Left lung (tissue), 10 donors: ENCODE data around the gene RBL2. TPM values are rescaled to one million over a fixed set of nuclear protein-coding genes. Genes with fewer than 3 reads are reported as not detected.

Experiments
- ATAC-seq: fragments of 200-7000 bp; cut with Tn5 transposase; one replicate; pipeline ENCODE4 v1.9.1; 2020; ENCODE audit warnings: moderate library complexity
- DNase-seq, 4 donors: peaks; one replicate each; pipeline ENCODE4 v3.0.0-alpha.2; 2013 to 2020
- H3K27ac ChIP-seq, 2 donors: fragments of 200-600 bp; sonication (generic) in 1 of 2; one replicate each; pipeline versions ENCODE4 v1.5.0 to v1.8.0; 2020 to 2021
- H3K27me3 ChIP-seq, 2 donors: fragments of 200-600 bp; sonication (generic) in 1 of 2; one replicate each; pipeline versions ENCODE4 v1.5.0 to v1.8.0; 2020 to 2021
- H3K36me3 ChIP-seq, 2 donors: fragments of 200-600 bp; sonication (generic) in 1 of 2; one replicate each; pipeline versions ENCODE4 v1.5.0 to v1.8.0; 2020 to 2021
- H3K4me1 ChIP-seq, 2 donors: fragments of 200-600 bp; one replicate each; pipeline ENCODE4 v1.8.0; 2021
- H3K4me3 ChIP-seq, 2 donors: fragments of 200-600 bp; sonication (generic) in 1 of 2; one replicate each; pipeline versions ENCODE4 v1.5.0 to v1.8.0; 2020 to 2021; ENCODE audit warnings: mild to moderate bottlenecking in 1 of 2
- H3K9me3 ChIP-seq, 2 donors: fragments of 200-600 bp; sonication (generic) in 1 of 2; one replicate each; pipeline versions ENCODE4 v1.5.0 to v1.8.0; 2020 to 2021
- CTCF ChIP-seq, 2 donors: fragments of 200-600 bp; sonication (generic) in 1 of 2; IDR thresholded peaks; one replicate each; pipeline versions ENCODE4 v1.5.0 to v1.8.0; 2021; ENCODE audit warnings: antibody characterized with exemption in 2 of 2
- intact Hi-C, 2 donors: fragments of 100-400 bp; cut with DNase I; formaldehyde crosslinking; loops; one replicate each; pipeline versions ENCODE4 v1.11.2 to v1.14.2; 2022
- polyA plus RNA-seq, 6 donors: library from polyadenylated mRNA; unstranded; fragments of 120-200 nt; gene quantifications; one replicate each; pipeline ENCODE4 v1.2.1, GENCODE V29; 2013; ENCODE audit not compliant: insufficient read length in 6 of 6
- total RNA-seq, 2 donors: library from RNA; stranded (reverse); fragmentation: NEBNext Ultra II Directional; extraction: Animal tissue kit (Norgen Biotek cat#: 25700); gene quantifications; one replicate each; pipeline ENCODE4 v1.2.1, GENCODE V29; 2021
- donor health status: DM: no; HTN: yes; CAD: no.
- donor health status: DM: no; HTN: no; CAD: no.

Gene RBL2
- total and polyA plus RNA-seq, 8 donors, result 62.1 to 121 (median 93.3) TPM

DNA sequence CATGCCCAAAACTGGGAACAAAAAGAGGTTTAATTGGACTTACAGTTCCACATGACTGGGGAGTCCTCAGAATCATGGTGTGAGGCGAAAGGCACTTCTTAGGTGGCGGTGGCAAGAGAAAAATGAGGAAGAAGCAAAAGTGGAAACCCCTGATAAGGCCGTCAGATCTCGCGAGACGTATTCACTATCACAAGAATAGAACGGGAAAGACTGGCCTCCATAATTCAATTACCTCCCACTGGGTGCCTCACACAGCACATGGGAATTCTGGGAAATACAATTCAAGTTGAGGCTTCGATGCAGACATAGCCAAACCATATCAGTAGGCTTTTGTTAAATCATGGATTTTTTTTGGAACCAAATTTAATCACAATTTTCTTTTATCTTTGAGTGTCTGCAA lies 24.4 kb downstream of the RBL2 start:
- Histone ChIP-seq H3K4me1 (no peaks in the 10 kb centered on the region), H3K27ac (peak overlapping the region in 1 of 2 donors; percentile 39), H3K4me3 (no peak overlapping the region), H3K9me3 (no peaks in the 10 kb centered on the region), H3K36me3 (peaks cover 0 to 92% of the 10 kb centered on the region in 2 donors), H3K27me3 (no peaks in the 10 kb centered on the region)
- DNase-seq (no peak), ATAC-seq (no peak)
- no peak for TF ChIP-seq CTCF (IDR thresholded peaks at IDR 0.05)
- intact Hi-C loops, result no loop called here

- Histone ChIP-seq H3K9me3 (no peaks in the 10 kb centered on the region), H3K4me1 (no peaks in the 10 kb centered on the region), H3K27ac (no peak overlapping the region), H3K4me3 (no peak overlapping the region), H3K36me3 (peaks cover 0 to 90% of the 10 kb centered on the region in 2 donors), H3K27me3 (no peaks in the 10 kb centered on the region)
- no peak for DNase-seq
- ATAC-seq, result peak; percentile 50
- intact Hi-C loops, result no loop called here
- no peak for TF ChIP-seq CTCF (IDR thresholded peaks at IDR 0.05)
These were observed 31.5 kb downstream of the RBL2 start for GRCh38 chr16:53465606-53466280.

GRCh38 chr16:53476867-53477266 lies 42.6 kb downstream of the RBL2 start:
- Histone ChIP-seq H3K27ac (no peak overlapping the region), H3K27me3 (no peaks in the 10 kb centered on the region), H3K36me3 (peaks cover 0 to 73% of the 10 kb centered on the region in 2 donors), H3K4me1 (peaks cover 0 to 6% of the 10 kb centered on the region in 2 donors), H3K4me3 (no peak overlapping the region), H3K9me3 (no peaks in the 10 kb centered on the region)
- intact Hi-C loops, result no loop called here
- no peak for TF ChIP-seq CTCF (IDR thresholded peaks at IDR 0.05)
- ATAC-seq, result no peak
- no peak for DNase-seq

- H3K9me3 ChIP-seq, result no peaks in the 10 kb centered on the region
- H3K4me3 ChIP-seq, result no peak overlapping the region
- peaks cover 0 to 76% of the 10 kb centered on the region in 2 donors for H3K36me3 ChIP-seq
- H3K27ac ChIP-seq, result no peak overlapping the region
- H3K27me3 ChIP-seq, result no peaks in the 10 kb centered on the region
- peaks cover 0 to 13% of the 10 kb centered on the region in 2 donors for H3K4me1 ChIP-seq
- DNase-seq, result no peak
- no peak for ATAC-seq
- TF ChIP-seq CTCF (IDR thresholded peaks at IDR 0.05), result no peak
- intact Hi-C loops, result no loop called here
These were observed 44.7 kb downstream of the RBL2 start for GRCh38 chr16:53478965-53479364.

DNA sequence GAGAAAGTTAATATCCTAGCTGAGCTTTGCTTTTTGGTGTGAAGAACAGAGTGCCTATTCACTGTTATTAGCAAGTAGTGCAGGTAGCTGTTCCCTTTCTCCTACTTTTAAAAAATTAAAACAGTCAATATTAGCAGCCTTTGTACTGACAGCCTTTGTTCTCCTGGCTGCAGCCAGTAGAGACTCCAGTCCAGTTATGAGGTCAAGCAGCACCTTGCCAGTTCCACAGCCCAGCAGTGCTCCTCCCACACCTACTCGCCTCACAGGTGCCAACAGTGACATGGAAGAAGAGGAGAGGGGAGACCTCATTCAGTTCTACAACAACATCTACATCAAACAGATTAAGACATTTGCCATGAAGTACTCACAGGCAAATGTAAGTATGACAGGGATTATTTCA lies 46.1 kb downstream of the RBL2 start:
- peaks cover 0 to 13% of the 10 kb centered on the region in 2 donors for H3K4me1 ChIP-seq
- H3K36me3 ChIP-seq, result peaks cover 0 to 76% of the 10 kb centered on the region in 2 donors

More for the DNA sequence above, 46.1 kb downstream of the RBL2 start:
- H3K9me3 ChIP-seq, result no peaks in the 10 kb centered on the region
- DNase-seq (no peak), ATAC-seq (no peak)
- no peak for TF ChIP-seq CTCF (IDR thresholded peaks at IDR 0.05)
- no peaks in the 10 kb centered on the region for H3K27me3 ChIP-seq
- H3K27ac ChIP-seq, result peak overlapping the region in 1 of 2 donors; percentile 83
- intact Hi-C loops, result no loop called here
- no peak overlapping the region for H3K4me3 ChIP-seq
